Ectodermal cell (in vitro differentiated cells): ENCODE data around the gene SEMA5A.

Experiments used
- H3K27ac ChIP-seq: 2 replicates; pipeline ENCODE4 v1.7.0; 2013; ENCODE audit warnings: mild to moderate bottlenecking, low read depth, low read length; ENCODE audit not compliant: insufficient read depth, poor library complexity, severe bottlenecking
- H3K27me3 ChIP-seq: 2 replicates; pipeline ENCODE4 v1.7.0; 2013; ENCODE audit warnings: mild to moderate bottlenecking, low read length; ENCODE audit not compliant: insufficient read depth, control insufficient read depth, poor library complexity, severe bottlenecking
- H3K36me3 ChIP-seq: one replicate; pipeline ENCODE4 v1.7.0; 2013; ENCODE audit warnings: low read length; ENCODE audit not compliant: control insufficient read depth, insufficient read depth
- H3K4me1 ChIP-seq: one replicate; pipeline ENCODE4 v1.7.0; 2013; ENCODE audit warnings: low read length; ENCODE audit not compliant: control insufficient read depth, insufficient read depth
- H3K4me3 ChIP-seq: 2 replicates; pipeline ENCODE4 v1.7.0; 2013; ENCODE audit warnings: low read depth, low read length, control low read depth; ENCODE audit not compliant: insufficient read depth
- H3K9me3 ChIP-seq: 2 replicates; pipeline ENCODE4 v1.7.0; 2013; ENCODE audit warnings: mild to moderate bottlenecking, low read length, moderate library complexity; ENCODE audit not compliant: control insufficient read depth
- WGBS, 2 experiments: methylation state at CpG; one replicate each; pipeline ENCODE4 v1.1.7; 2013; ENCODE audit warnings: missing lambda C conversion rate in 2 of 2; 5-methylcytosine and 5-hydroxymethylcytosine counted together

The SEMA5A gene

GRCh38 chr5:9429691-9430215 is 116.1 kb downstream of the SEMA5A start:
- Histone ChIP-seq H3K27ac (no peak overlapping the region), H3K36me3 (no peaks in the 10 kb centered on the region), H3K4me3 (no peak overlapping the region), H3K4me1 (peaks cover 22% of the 10 kb centered on the region), H3K9me3 (no peaks in the 10 kb centered on the region), H3K27me3 (no peaks in the 10 kb centered on the region)
- WGBS, 2 experiments: 94 to 96% methylated on average over 8 of the region's 8 CpGs

DNA sequence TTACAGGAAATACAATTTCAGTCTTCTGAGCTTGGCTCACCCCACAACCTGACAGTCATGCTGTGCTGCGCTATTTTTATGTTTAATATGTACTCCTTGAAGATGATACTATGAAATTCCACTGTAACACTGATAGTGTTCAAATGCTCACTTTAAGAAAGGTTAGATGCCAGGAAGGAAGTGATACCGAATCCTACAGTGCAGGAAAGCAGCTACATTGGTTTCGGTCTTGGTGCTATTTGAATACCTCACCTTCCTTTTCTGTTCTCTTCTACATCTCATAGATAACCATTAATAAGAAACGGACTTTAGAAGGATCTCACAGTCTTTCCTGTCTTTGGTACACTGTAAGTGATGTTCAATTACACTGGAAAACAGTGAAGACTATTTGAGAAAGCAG is 117.6 kb downstream of the SEMA5A start:
- WGBS, 2 experiments: 94 to 99% methylated on average over 3 to 4 of the region's 4 CpGs
- H3K4me3 ChIP-seq: no peak overlapping the region
- peaks cover 24% of the 10 kb centered on the region for H3K4me1 ChIP-seq
- no peaks in the 10 kb centered on the region for H3K9me3 ChIP-seq
- H3K27ac ChIP-seq: no peak overlapping the region
- H3K36me3 ChIP-seq: no peaks in the 10 kb centered on the region
- no peaks in the 10 kb centered on the region for H3K27me3 ChIP-seq

DNA sequence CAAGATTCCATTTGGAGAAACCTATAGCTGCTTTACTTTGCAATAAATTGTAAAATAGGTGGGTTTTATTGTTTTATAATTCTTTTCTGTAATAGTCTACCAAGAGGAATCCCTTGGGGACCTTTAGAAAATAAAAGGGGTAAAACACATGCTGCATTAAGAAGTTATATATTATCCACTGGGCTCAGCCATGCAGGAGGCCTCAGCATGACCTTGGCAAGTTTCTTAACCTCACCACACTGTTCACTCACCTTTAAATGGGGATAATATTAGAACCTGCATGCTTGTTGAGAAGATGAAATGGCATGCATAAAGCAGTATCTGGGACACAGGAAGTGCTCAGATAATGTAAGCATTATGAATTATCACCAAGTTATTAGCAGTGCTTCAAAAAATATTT is 120.2 kb downstream of the SEMA5A start:
- H3K27ac ChIP-seq: no peak overlapping the region
- H3K4me1 ChIP-seq: peaks cover 6% of the 10 kb centered on the region
- no peak overlapping the region for H3K4me3 ChIP-seq
- H3K27me3 ChIP-seq: no peaks in the 10 kb centered on the region
- H3K9me3 ChIP-seq: no peaks in the 10 kb centered on the region
- H3K36me3 ChIP-seq: no peaks in the 10 kb centered on the region

DNA sequence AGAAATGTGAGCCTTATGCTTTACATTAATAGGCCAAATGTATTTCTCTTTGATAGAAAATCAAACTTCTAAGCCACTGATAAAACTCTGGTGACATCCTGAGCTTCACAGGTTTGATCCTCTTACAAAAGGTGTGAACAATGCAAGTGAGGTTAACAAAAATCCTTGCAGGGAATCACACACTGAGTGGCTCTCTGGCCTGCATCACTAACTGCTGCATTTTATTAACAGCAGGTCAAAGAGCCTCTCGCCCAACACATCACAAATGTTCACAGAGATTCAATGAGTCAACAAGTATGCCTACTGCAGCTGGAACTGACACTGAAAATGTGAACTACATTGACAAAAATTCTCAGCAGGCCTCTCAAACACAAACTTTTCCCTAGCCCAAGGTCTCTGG is 122.3 kb downstream of the SEMA5A start:
- H3K4me3 ChIP-seq: no peak overlapping the region
- 78 to 84% methylated on average over 1 of the region's 1 CpG for WGBS, 2 experiments
- peaks cover 3% of the 10 kb centered on the region for H3K4me1 ChIP-seq
- no peak overlapping the region for H3K27ac ChIP-seq
- peaks cover 3% of the 10 kb centered on the region for H3K9me3 ChIP-seq
- H3K36me3 ChIP-seq: peaks cover 5% of the 10 kb centered on the region
- no peaks in the 10 kb centered on the region for H3K27me3 ChIP-seq

GRCh38 chr5:9421884-9422283 is 124.0 kb downstream of the SEMA5A start:
- H3K27me3 ChIP-seq: no peaks in the 10 kb centered on the region
- H3K4me3 ChIP-seq: no peak overlapping the region
- peaks cover 3% of the 10 kb centered on the region for H3K4me1 ChIP-seq
- H3K9me3 ChIP-seq: peaks cover 3% of the 10 kb centered on the region
- peaks cover 5% of the 10 kb centered on the region for H3K36me3 ChIP-seq
- 57 to 94% methylated on average over 1 to 2 of the region's 2 CpGs for WGBS, 2 experiments
- no peak overlapping the region for H3K27ac ChIP-seq

GRCh38 chr5:9419794-9420193 is 126.1 kb downstream of the SEMA5A start:
- Histone ChIP-seq H3K27me3 (no peaks in the 10 kb centered on the region), H3K27ac (no peak overlapping the region), H3K9me3 (peaks cover 3% of the 10 kb centered on the region), H3K4me3 (no peak overlapping the region), H3K36me3 (peaks cover 5% of the 10 kb centered on the region), H3K4me1 (peaks cover 3% of the 10 kb centered on the region)
- 95 to 98% methylated on average over 5 of the region's 5 CpGs for WGBS, 2 experiments

DNA sequence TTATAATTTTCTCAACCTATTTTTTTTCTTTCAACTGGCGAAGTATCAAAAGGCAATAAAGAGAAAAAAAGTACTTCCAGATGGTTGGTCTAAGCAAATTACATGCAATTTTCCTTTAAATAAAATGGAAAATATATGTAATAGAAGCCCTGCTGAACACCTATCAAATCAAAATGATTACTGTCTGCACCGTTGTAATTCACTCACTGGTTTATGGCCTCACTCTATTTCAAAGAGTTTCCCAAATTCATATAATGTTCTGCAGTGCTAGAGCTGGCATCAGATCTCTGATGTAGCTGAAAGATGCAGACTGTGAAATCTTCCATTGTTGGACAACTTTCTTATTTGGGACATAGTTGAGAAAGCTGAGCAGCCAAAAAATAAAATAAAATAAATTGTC is 130.3 kb downstream of the SEMA5A start:
- Histone ChIP-seq H3K4me1 (no peaks in the 10 kb centered on the region), H3K4me3 (no peak overlapping the region), H3K9me3 (peaks cover 3% of the 10 kb centered on the region), H3K27me3 (no peaks in the 10 kb centered on the region), H3K27ac (no peak overlapping the region), H3K36me3 (peaks cover 5% of the 10 kb centered on the region)
- 66 to 100% methylated on average over 1 to 2 of the region's 2 CpGs for WGBS, 2 experiments

DNA sequence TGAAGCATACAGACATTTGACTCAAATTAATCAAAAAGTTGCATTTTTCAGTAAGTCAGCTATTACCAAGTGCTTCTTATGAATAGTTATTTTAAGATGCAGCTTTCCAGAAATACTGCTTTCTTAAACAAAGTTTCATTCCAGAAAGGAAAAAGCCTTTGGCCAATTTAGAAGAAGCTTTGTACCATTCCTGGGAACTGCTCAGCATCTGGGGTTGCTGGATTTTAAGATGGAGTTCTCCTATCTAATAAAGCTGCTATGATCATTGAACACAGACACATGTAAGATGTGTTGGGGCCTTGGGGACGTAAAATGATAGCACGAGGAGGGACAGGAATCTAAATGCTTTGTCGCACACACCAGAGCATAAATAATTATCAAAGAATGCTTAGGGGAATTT is 130.8 kb downstream of the SEMA5A start:
- H3K27ac ChIP-seq: no peak overlapping the region
- no peaks in the 10 kb centered on the region for H3K4me1 ChIP-seq
- no peak overlapping the region for H3K4me3 ChIP-seq
- H3K9me3 ChIP-seq: peaks cover 3% of the 10 kb centered on the region
- WGBS, 2 experiments: 94 to 100% methylated on average over 2 to 3 of the region's 3 CpGs
- peaks cover 4% of the 10 kb centered on the region for H3K36me3 ChIP-seq
- H3K27me3 ChIP-seq: no peaks in the 10 kb centered on the region

DNA sequence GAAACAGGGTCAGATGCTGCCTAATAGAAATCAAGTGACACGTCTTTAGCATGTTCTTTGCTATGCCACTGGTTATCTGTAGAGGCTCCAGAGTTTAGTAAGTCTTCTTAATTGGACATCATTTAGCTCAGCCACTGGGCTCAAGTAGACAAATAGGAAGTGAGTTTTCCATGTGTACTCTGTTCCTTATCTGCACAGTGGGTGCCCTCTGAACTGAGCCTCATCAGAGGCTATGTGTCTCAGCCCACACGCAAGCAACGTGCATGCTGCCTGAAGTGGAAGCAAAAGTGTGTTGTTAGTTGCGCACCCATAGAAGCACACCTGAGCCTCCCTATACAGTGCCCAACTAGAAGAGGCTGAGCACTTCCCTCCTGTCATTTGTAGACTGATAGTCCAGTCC is 134.7 kb downstream of the SEMA5A start:
- 93 to 97% methylated on average over 4 of the region's 4 CpGs for WGBS, 2 experiments

GRCh38 chr5:9409413-9409960 is 136.4 kb downstream of the SEMA5A start:
- H3K4me1 ChIP-seq: no peaks in the 10 kb centered on the region
- no peaks in the 10 kb centered on the region for H3K9me3 ChIP-seq
- H3K27me3 ChIP-seq: no peaks in the 10 kb centered on the region
- WGBS, 2 experiments: 92% methylated on average over 9 of the region's 10 CpGs
- H3K36me3 ChIP-seq: no peaks in the 10 kb centered on the region
- H3K4me3 ChIP-seq: no peak overlapping the region
- H3K27ac ChIP-seq: no peak overlapping the region

More for the DNA sequence above, 134.7 kb downstream of the SEMA5A start:
- Histone ChIP-seq H3K27me3 (no peaks in the 10 kb centered on the region), H3K27ac (no peak overlapping the region), H3K9me3 (no peaks in the 10 kb centered on the region), H3K4me1 (no peaks in the 10 kb centered on the region), H3K4me3 (no peak overlapping the region), H3K36me3 (no peaks in the 10 kb centered on the region)

DNA sequence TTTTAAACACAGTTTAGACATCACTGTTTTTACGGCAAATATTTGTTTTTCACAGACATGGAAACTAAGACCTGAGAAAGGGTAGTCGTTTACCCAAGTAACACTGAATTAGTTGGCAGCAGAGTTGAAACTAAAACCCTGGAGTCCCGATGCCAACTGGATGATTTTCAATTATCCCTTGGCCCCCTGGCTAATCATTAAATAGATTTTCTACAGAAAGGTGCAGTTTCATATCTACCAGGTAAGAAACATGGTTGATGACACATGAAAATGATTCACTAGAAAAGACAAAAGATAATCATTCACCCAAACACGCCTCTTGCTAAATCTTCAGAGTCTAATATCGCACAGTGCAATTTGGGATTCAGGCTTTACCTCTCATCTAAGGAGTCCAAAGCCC is 136.9 kb downstream of the SEMA5A start:
- WGBS, 2 experiments: 93 to 96% methylated on average over 5 of the region's 5 CpGs

More for the DNA sequence above, 136.9 kb downstream of the SEMA5A start:
- no peaks in the 10 kb centered on the region for H3K9me3 ChIP-seq
- no peaks in the 10 kb centered on the region for H3K36me3 ChIP-seq
- no peaks in the 10 kb centered on the region for H3K27me3 ChIP-seq
- H3K4me3 ChIP-seq: no peak overlapping the region
- H3K27ac ChIP-seq: no peak overlapping the region
- H3K4me1 ChIP-seq: no peaks in the 10 kb centered on the region
